ENCODE results near the gene TTYH1.

TTYH1 gene

GRCh38 chr19:54418930-54419800 is 3.9 kb downstream of the TTYH1 start:
- H3K4me3 ChIP-seq (ENCODE audit: control insufficient read depth, low read depth, low read length) = no peak overlapping the region
- TF ChIP-seq, protein P1, sequence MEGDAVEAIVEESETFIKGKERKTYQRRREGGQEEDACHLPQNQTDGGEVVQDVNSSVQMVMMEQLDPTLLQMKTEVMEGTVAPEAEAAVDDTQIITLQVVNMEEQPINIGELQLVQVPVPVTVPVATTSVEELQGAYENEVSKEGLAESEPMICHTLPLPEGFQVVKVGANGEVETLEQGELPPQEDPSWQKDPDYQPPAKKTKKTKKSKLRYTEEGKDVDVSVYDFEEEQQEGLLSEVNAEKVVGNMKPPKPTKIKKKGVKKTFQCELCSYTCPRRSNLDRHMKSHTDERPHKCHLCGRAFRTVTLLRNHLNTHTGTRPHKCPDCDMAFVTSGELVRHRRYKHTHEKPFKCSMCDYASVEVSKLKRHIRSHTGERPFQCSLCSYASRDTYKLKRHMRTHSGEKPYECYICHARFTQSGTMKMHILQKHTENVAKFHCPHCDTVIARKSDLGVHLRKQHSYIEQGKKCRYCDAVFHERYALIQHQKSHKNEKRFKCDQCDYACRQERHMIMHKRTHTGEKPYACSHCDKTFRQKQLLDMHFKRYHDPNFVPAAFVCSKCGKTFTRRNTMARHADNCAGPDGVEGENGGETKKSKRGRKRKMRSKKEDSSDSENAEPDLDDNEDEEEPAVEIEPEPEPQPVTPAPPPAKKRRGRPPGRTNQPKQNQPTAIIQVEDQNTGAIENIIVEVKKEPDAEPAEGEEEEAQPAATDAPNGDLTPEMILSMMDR (conservative IDR thresholded peaks at IDR 0.05; ENCODE audit: control insufficient read depth, insufficient read depth, low read depth, low read length) = no peak
- DNase-seq (ENCODE audit: low read depth) = no peak

DNA sequence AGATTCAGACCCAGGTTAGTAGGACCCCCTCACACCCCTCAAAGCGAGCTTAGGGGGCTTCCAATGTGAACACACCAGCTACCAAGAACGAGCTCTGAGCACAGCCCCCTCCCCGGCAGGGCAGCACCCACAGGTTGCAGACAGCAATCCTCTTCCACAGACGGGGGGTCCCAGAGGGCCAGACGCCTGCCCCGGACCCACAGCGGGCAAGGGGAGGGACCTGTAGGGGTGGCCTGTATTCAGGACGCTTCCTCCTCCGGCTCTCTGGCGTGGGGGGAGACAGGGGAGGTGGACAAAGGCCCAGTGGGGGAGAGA is 4.8 kb downstream of the TTYH1 start:
- no peak for DNase-seq (ENCODE audit: low read depth)
- no peak overlapping the region for H3K4me3 ChIP-seq (ENCODE audit: control insufficient read depth, low read depth, low read length)
- TF ChIP-seq, protein P1 (conservative IDR thresholded peaks at IDR 0.05; ENCODE audit: control insufficient read depth, insufficient read depth, low read depth, low read length) = no peak

- peak; percentile 14 for DNase-seq (ENCODE audit: low read depth)
- H3K4me3 ChIP-seq (ENCODE audit: control insufficient read depth, low read depth, low read length) = no peak overlapping the region
- TF ChIP-seq, protein P1 (conservative IDR thresholded peaks at IDR 0.05; ENCODE audit: control insufficient read depth, insufficient read depth, low read depth, low read length) = no peak
Observed at GRCh38 chr19:54420383-54421168, 5.3 kb downstream of the TTYH1 start.

DNA sequence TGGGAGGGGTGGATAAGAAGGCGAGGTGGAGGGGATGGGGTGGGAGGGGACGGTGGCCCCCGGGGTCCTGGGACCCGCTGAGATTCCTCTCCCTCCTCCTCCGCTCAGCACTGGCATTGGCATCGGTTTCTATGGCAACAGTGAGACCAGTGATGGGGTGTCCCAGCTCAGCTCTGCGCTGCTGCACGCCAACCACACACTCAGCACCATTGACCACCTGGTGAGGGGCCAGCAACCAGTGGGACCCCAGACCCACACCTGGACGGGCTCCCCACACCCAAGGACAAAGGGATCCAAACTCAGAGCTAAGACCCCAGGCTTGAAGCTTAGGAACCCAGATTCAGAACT is 5.9 kb downstream of the TTYH1 start:
- TF ChIP-seq, protein P1 (conservative IDR thresholded peaks at IDR 0.05; ENCODE audit: control insufficient read depth, insufficient read depth, low read depth, low read length) = no peak
- no peak overlapping the region for H3K4me3 ChIP-seq (ENCODE audit: control insufficient read depth, low read depth, low read length)
- no peak for DNase-seq (ENCODE audit: low read depth)

- DNase-seq (ENCODE audit: low read depth) = no peak
- no peak overlapping the region for H3K4me3 ChIP-seq (ENCODE audit: control insufficient read depth, low read depth, low read length)
- TF ChIP-seq, protein P1 (conservative IDR thresholded peaks at IDR 0.05; ENCODE audit: control insufficient read depth, insufficient read depth, low read depth, low read length) = no peak
Observed at GRCh38 chr19:54421521-54421920, 6.3 kb downstream of the TTYH1 start.

DNA sequence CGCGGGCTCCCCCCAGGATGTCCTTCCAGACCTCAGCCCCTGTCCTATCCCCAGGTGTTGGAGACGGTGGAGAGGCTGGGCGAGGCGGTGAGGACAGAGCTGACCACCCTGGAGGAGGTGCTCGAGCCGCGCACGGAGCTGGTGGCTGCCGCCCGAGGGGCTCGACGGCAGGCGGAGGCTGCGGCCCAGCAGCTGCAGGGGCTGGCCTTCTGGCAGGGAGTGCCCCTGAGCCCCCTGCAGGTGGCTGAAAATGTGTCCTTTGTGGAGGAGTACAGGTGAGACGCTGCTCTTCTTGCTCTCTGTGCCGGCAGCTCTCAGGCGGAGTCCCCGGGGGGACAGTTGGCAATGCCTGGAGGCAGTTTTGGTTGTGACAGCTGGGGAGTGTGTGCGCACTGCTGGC is 6.9 kb downstream of the TTYH1 start:
- H3K4me3 ChIP-seq (ENCODE audit: control insufficient read depth, low read depth, low read length) = no peak overlapping the region
- DNase-seq (ENCODE audit: low read depth) = no peak
- TF ChIP-seq, protein P1 (conservative IDR thresholded peaks at IDR 0.05; ENCODE audit: control insufficient read depth, insufficient read depth, low read depth, low read length) = no peak
